NOMO-1 treated with DMSO at 0.1 percent for 48 hours (cell line): ENCODE data around the gene PEAK3.

ENCODE experiments used
- DNase-seq: peaks from one replicate; lab custom pipeline; 2025; ENCODE audit not compliant: unreplicated experiment; lab: John Stamatoyannopoulos, UW

The PEAK3 gene

DNA sequence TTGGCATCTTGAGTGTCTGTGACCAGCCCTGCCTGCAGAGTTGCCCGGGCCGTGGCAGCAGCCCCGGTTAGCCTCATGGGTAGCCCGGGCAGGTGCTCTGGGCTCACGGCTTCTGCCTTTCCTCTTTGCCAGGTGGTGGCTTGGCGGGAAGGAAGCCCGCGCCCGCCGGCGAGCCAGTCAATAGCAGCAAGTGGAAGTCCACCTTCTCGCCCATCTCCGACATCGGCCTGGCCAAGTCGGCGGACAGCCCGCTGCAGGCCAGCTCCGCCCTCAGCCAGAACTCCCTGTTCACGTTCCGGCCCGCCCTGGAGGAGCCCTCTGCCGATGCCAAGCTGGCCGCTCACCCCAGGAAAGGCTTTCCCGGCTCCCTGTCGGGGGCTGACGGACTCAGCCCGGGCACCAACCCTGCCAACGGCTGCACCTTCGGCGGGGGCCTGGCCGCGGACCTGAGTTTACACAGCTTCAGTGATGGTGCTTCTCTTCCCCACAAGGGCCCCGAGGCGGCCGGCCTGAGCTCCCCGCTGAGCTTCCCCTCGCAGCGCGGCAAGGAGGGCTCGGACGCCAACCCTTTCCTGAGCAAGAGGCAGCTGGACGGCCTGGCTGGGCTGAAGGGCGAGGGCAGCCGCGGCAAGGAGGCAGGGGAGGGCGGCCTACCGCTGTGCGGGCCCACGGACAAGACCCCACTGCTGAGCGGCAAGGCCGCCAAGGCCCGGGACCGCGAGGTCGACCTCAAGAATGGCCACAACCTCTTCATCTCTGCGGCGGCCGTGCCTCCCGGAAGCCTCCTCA, 55.7 kb downstream of the PEAK3 start:
- DNase-seq: no peak

GRCh38 chr19:2225415-2226050, 56.4 kb downstream of the PEAK3 start:
- DNase-seq: no peak

DNA sequence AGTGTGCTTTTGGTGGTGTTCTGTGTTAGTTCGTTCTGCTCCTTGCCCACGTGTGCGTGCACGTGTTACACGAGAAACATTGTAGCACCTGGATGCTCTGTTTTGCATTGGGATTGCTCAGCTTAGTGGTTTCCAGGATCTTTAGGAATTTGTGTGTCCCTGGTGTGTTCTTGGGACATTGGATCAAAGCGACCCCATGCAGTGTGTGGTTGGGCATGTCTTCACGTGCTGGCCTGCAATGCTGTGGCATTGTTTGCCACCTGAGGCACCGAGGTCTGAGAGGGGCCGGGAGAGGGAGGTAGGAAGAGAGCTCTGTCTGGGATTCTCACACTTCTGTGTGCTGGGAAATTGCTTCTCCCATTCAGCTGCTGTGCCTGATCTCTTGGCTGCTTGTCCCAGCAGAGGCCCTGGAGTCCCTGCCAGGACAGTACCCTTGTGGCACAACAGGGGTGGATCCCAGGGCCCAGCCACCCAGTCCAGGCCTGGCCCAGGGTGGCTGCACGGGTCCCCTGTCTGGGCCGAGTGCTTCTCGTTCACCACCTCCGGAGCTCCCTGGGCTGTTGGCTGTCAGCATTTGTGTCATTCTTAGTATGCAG, 57.1 kb downstream of the PEAK3 start:
- no peak for DNase-seq
